Liver (tissue), 9 donors: ENCODE results near the gene NEK10. TPM values are rescaled to one million over a fixed set of nuclear protein-coding genes. Genes with fewer than 3 reads are reported as not detected.

ENCODE experiments used
- DNase-seq: peaks from one replicate; pipeline ENCODE4 v3.0.0-alpha.2; 2017; ENCODE audit warnings: low spot score
- H3K27ac ChIP-seq, 2 donors: one replicate each; pipeline ENCODE4 v1.7.0; 2013; ENCODE audit warnings: inconsistent platforms in 2 of 2, low read length in 2 of 2, control low read depth in 1 of 2, low read depth in 1 of 2, mild to moderate bottlenecking in 1 of 2
- H3K27me3 ChIP-seq, 4 donors: one replicate each; pipeline versions ENCODE4 v1.6.1 to v1.7.0; 2013; ENCODE audit warnings: low read length in 3 of 4, inconsistent platforms in 1 of 4, mild to moderate bottlenecking in 1 of 4, moderate library complexity in 1 of 4; ENCODE audit not compliant: control insufficient read depth in 4 of 4, insufficient read depth in 4 of 4
- H3K36me3 ChIP-seq, 4 donors: one replicate each; pipeline versions ENCODE4 v1.6.1 to v1.7.0; 2013; ENCODE audit warnings: low read length in 3 of 4, mild to moderate bottlenecking in 3 of 4, low read depth in 1 of 4, moderate library complexity in 1 of 4; ENCODE audit not compliant: control insufficient read depth in 4 of 4, insufficient read depth in 3 of 4
- H3K4me1 ChIP-seq, 4 donors: one replicate each; pipeline versions ENCODE4 v1.6.1 to v1.7.0; 2013; ENCODE audit warnings: low read length in 3 of 4, mild to moderate bottlenecking in 3 of 4, moderate library complexity in 1 of 4; ENCODE audit not compliant: control insufficient read depth in 4 of 4, insufficient read depth in 4 of 4
- H3K4me3 ChIP-seq, 3 donors: one replicate each; pipeline versions ENCODE4 v1.6.1 to v1.7.0; 2013; ENCODE audit warnings: low read length in 3 of 3, control low read depth in 1 of 3, low read depth in 1 of 3, mild to moderate bottlenecking in 1 of 3
- H3K9ac ChIP-seq, 2 donors: one replicate each; pipeline ENCODE4 v1.7.0; 2013; ENCODE audit warnings: low read length in 2 of 2, mild to moderate bottlenecking in 2 of 2, moderate library complexity in 2 of 2, control low read depth in 1 of 2, low read depth in 1 of 2
- H3K9me3 ChIP-seq, 4 donors: one replicate each; pipeline versions ENCODE4 v1.6.1 to v1.7.0; 2013; ENCODE audit warnings: low read length in 3 of 4; ENCODE audit not compliant: control insufficient read depth in 4 of 4
- CTCF ChIP-seq: fragments of 150-350 bp; IDR thresholded peaks from 2 replicates; pipeline ENCODE4 v1.5.1; 2017; ENCODE audit warnings: improper control_type of control experiment, low read depth, low read length; ENCODE audit not compliant: missing input control
- EGR1 ChIP-seq, 2 donors: IDR thresholded peaks; 2 replicates each; pipeline ENCODE4 v1.6.1; 2016 to 2018; ENCODE audit warnings: antibody characterized with exemption in 2 of 2, low read depth in 2 of 2
- FOXA1 ChIP-seq: IDR thresholded peaks from 2 replicates; pipeline ENCODE4 v1.6.1; 2016; ENCODE audit warnings: antibody characterized with exemption
- FOXA2 ChIP-seq: IDR thresholded peaks from 2 replicates; pipeline ENCODE4 v1.6.1; 2016; ENCODE audit warnings: antibody characterized with exemption
- GABPA ChIP-seq, 2 donors: IDR thresholded peaks in 1 of 2; conservative IDR thresholded peaks in 1 of 2; 2 replicates each; pipeline ENCODE4 v1.6.1; 2016; ENCODE audit warnings: antibody characterized with exemption in 2 of 2, mild to moderate bottlenecking in 1 of 2, moderate library complexity in 1 of 2
- HNF4A ChIP-seq, 2 donors: conservative IDR thresholded peaks; 2 replicates each; pipeline ENCODE4 v1.6.1; 2016; ENCODE audit warnings: antibody characterized with exemption in 2 of 2, mild to moderate bottlenecking in 2 of 2
- HNF4G ChIP-seq: IDR thresholded peaks from 2 replicates; pipeline ENCODE4 v1.6.1; 2016; ENCODE audit warnings: antibody characterized with exemption
- JUND ChIP-seq, 2 donors: IDR thresholded peaks; 2 replicates each; pipeline ENCODE4 v1.6.1; 2016; ENCODE audit warnings: antibody characterized with exemption in 2 of 2
- NR2F2 ChIP-seq: IDR thresholded peaks from 2 replicates; pipeline ENCODE4 v1.6.1; 2016; ENCODE audit warnings: antibody characterized with exemption
- RAD21 ChIP-seq, 2 donors: IDR thresholded peaks; 2 replicates each; pipeline ENCODE4 v1.6.1; 2016; ENCODE audit warnings: antibody characterized with exemption in 2 of 2, mild to moderate bottlenecking in 2 of 2
- REST ChIP-seq: IDR thresholded peaks from 2 replicates; pipeline ENCODE4 v1.6.1; 2016; ENCODE audit warnings: antibody characterized with exemption, mild to moderate bottlenecking
- RXRA ChIP-seq, 2 donors: IDR thresholded peaks; 2 replicates each; pipeline ENCODE4 v1.6.1; 2017 to 2018; ENCODE audit warnings: antibody characterized with exemption in 2 of 2, mild to moderate bottlenecking in 1 of 2
- SP1 ChIP-seq: IDR thresholded peaks from 2 replicates; pipeline ENCODE4 v1.6.1; 2018; ENCODE audit warnings: antibody characterized with exemption, mild to moderate bottlenecking
- TAF1 ChIP-seq: conservative IDR thresholded peaks from 2 replicates; pipeline ENCODE4 v1.6.1; 2016; ENCODE audit warnings: antibody characterized with exemption, mild to moderate bottlenecking
- YY1 ChIP-seq: IDR thresholded peaks from 2 replicates; pipeline ENCODE4 v1.6.1; 2016; ENCODE audit warnings: antibody characterized with exemption, mild to moderate bottlenecking
- WGBS: extraction: QIAGEN DNeasy Blood & Tissue Kit; methylation state at CpG from one replicate; pipeline ENCODE4 v1.1.7; 2013; 5-methylcytosine and 5-hydroxymethylcytosine counted together
- polyA plus RNA-seq, 2 donors: library from polyadenylated mRNA; stranded (reverse) in 1 of 2; unstranded in 1 of 2; fragments of 200-250 nt in 1 of 2; fragments of >200 nt in 1 of 2; fragmentation: Nextera tagmentation in 1 of 2; extraction: Ambion mirVana in 1 of 2; gene quantifications; one replicate each; pipeline versions ENCODE4 v1.2.1 to v1.2.3, GENCODE V29; 2013 to 2015
- total RNA-seq, 2 donors: library from RNA; depleted of rRNA; stranded (reverse); fragments of >200 nt; gene quantifications; one replicate each; pipeline ENCODE4 v1.2.3, GENCODE V29; 2014
- TF ChIP-seq, protein P1 (sequence below): IDR thresholded peaks from 2 replicates; pipeline ENCODE4 v1.6.1; 2016; ENCODE audit warnings: antibody characterized with exemption
- TF ChIP-seq, protein P2 (sequence below): IDR thresholded peaks from 2 replicates; pipeline ENCODE4 v1.6.1; 2016; ENCODE audit warnings: antibody characterized with exemption
- donor health status: healthy.
- donor health status: healthy.
- donor health status: healthy.
- donor health status: healthy.
- donor health status: healthy.

NEK10 gene
- total and polyA plus RNA-seq, 4 donors, result 0.23 to 2.1 (median 0.70) TPM; not detected in 1

DNA sequence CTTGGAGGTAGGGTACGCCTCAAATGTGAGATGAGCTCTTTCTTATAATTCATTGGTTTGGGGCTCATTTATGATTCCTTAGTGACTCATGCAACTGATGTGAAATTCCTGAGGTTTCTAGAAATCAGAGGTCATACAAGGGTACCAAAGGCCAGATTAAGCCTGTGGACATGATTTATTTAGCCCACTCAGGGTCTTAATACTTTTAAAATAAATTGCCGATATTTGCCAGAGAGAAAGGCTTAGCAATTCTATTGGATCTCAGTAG is 289.0 kb downstream of the NEK10 start:
- DNase-seq, result no peak
- no peaks in the 10 kb centered on the region for H3K27me3 ChIP-seq
- TF ChIP-seq HNF4A (conservative IDR thresholded peaks at IDR 0.05), result no peak
- no peak for TF ChIP-seq FOXA2
- no peak for TF ChIP-seq RAD21 (IDR thresholded peaks at IDR 0.05)
- no peak for TF ChIP-seq RXRA (IDR thresholded peaks at IDR 0.05)
- TF ChIP-seq, protein P1, sequence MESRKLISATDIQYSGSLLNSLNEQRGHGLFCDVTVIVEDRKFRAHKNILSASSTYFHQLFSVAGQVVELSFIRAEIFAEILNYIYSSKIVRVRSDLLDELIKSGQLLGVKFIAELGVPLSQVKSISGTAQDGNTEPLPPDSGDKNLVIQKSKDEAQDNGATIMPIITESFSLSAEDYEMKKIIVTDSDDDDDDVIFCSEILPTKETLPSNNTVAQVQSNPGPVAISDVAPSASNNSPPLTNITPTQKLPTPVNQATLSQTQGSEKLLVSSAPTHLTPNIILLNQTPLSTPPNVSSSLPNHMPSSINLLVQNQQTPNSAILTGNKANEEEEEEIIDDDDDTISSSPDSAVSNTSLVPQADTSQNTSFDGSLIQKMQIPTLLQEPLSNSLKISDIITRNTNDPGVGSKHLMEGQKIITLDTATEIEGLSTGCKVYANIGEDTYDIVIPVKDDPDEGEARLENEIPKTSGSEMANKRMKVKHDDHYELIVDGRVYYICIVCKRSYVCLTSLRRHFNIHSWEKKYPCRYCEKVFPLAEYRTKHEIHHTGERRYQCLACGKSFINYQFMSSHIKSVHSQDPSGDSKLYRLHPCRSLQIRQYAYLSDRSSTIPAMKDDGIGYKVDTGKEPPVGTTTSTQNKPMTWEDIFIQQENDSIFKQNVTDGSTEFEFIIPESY, result no peak
- no peak for TF ChIP-seq CTCF
- TF ChIP-seq FOXA1, result no peak
- TF ChIP-seq, protein P2, sequence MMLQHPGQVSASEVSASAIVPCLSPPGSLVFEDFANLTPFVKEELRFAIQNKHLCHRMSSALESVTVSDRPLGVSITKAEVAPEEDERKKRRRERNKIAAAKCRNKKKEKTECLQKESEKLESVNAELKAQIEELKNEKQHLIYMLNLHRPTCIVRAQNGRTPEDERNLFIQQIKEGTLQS, result no peak
- no peak for TF ChIP-seq REST
- TF ChIP-seq GABPA (IDR thresholded peaks at IDR 0.05 in 1 of 2, conservative IDR thresholded peaks at IDR 0.05 in 1 of 2), result no peak
- 81% methylated on average over 2 of the region's 2 CpGs for WGBS
- no peak overlapping the region for H3K9ac ChIP-seq
- H3K9me3 ChIP-seq, result no peaks in the 10 kb centered on the region
- no peak overlapping the region for H3K27ac ChIP-seq
- no peak overlapping the region for H3K4me3 ChIP-seq
- H3K4me1 ChIP-seq, result no peaks in the 10 kb centered on the region
- H3K36me3 ChIP-seq, result no peaks in the 10 kb centered on the region

DNA sequence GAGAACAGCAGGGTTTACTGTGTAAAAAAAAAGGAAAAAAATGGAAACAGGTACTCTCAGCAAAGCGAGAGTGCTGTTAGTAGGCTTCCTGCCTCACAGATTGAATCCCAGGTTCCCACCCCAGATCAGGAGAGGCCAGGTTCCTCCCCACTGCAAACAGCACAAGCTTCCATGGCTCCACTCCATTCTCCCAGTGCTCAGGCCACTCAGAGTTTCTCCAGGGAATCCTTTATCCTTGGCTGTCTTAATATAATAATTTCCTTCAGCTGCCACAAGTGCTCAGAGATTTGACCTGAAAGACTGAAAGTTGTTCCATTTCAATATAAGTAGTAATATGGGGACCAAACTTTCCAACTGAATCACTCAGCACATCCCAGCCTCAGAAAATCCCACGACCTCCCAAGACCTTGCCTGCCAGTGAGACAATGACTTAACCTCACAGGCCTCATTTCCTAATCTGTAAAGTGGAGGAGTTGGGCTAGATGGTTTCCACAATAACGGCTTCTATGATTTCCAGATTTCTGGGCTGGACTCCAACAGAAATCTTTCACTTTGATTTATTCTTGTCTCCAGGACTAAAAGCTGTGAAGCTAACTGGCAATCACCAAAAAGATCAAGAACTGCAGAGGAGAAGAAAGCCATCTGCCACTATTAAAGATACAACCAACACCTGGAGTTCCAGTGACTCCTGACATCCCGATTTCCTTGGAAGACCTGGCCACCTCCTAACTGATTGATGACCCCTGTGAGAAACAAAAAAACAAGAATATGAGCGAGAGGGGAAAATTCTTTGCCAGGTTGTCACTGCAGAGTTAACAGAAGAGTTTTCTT is 289.5 kb downstream of the NEK10 start:
- 64% methylated on average over 5 of the region's 5 CpGs for WGBS
- no peak overlapping the region for H3K27ac ChIP-seq
- TF ChIP-seq HNF4G (no peak), RAD21 (IDR thresholded peaks at IDR 0.05) (no peak), FOXA2 (no peak), CTCF (no peak), TAF1 (no peak), HNF4A (conservative IDR thresholded peaks at IDR 0.05) (no peak), GABPA (IDR thresholded peaks at IDR 0.05 in 1 of 2, conservative IDR thresholded peaks at IDR 0.05 in 1 of 2) (no peak), SP1 (no peak), JUND (IDR thresholded peaks at IDR 0.05) (no peak), FOXA1 (no peak), EGR1 (IDR thresholded peaks at IDR 0.05; ENCODE audit: low read depth in 2 of 2) (no peak), YY1 (no peak), NR2F2 (no peak), RXRA (IDR thresholded peaks at IDR 0.05) (no peak)
- TF ChIP-seq, protein P1, result no peak
- TF ChIP-seq, protein P2, result no peak

More for the DNA sequence above, 289.5 kb downstream of the NEK10 start:
- no peaks in the 10 kb centered on the region for H3K27me3 ChIP-seq
- H3K36me3 ChIP-seq, result no peaks in the 10 kb centered on the region
- DNase-seq, result no peak
- H3K4me3 ChIP-seq, result no peak overlapping the region
- no peak overlapping the region for H3K9ac ChIP-seq
- H3K9me3 ChIP-seq, result no peaks in the 10 kb centered on the region
- H3K4me1 ChIP-seq, result no peaks in the 10 kb centered on the region
